WERI-Rb-1 (cell line): ENCODE measurements around the gene NSMCE1.

Experiments used
- DNase-seq: peaks from one replicate; pipeline ENCODE4 v3.0.0-alpha.2; 2020
- H3K27ac ChIP-seq: fragments of 250-450 bp; sonication (Bioruptor Pico); 2 replicates; pipeline ENCODE4 v1.5.1; 2020; ENCODE audit warnings: mild to moderate bottlenecking, moderate library complexity
- H3K27me3 ChIP-seq: fragments of 250-450 bp; sonication (Bioruptor Pico); 2 replicates; pipeline ENCODE4 v1.5.1; 2021; ENCODE audit warnings: mild to moderate bottlenecking, low read depth, moderate library complexity; ENCODE audit not compliant: insufficient read depth, severe bottlenecking
- H3K36me3 ChIP-seq: fragments of 250-450 bp; sonication (Bioruptor Pico); 2 replicates; pipeline ENCODE4 v1.5.1; 2020; ENCODE audit warnings: mild to moderate bottlenecking, moderate library complexity
- H3K4me3 ChIP-seq: 2 replicates; pipeline ENCODE4 v1.5.1; 2011; ENCODE audit warnings: low read depth, mild to moderate bottlenecking, control low read depth, low read length
- H3K9me3 ChIP-seq: fragments of 250-450 bp; sonication (Bioruptor Pico); 2 replicates; pipeline ENCODE4 v1.5.1; 2021; ENCODE audit warnings: mild to moderate bottlenecking, moderate library complexity; ENCODE audit not compliant: severe bottlenecking
- CTCF ChIP-seq: IDR thresholded peaks from 2 replicates; pipeline ENCODE4 v1.5.1; 2011; ENCODE audit warnings: low read depth, mild to moderate bottlenecking, control low read depth, inconsistent platforms, low read length

NSMCE1 gene

GRCh38 chr16:27195941-27196595, 72.5 kb downstream of the NSMCE1 start:
- no peak for TF ChIP-seq CTCF
- H3K27ac ChIP-seq = no peak overlapping the region
- no peak for DNase-seq
- H3K27me3 ChIP-seq = no peaks in the 10 kb centered on the region
- H3K36me3 ChIP-seq = no peaks in the 10 kb centered on the region
- no peak overlapping the region for H3K4me3 ChIP-seq
- H3K9me3 ChIP-seq = no peaks in the 10 kb centered on the region

DNA sequence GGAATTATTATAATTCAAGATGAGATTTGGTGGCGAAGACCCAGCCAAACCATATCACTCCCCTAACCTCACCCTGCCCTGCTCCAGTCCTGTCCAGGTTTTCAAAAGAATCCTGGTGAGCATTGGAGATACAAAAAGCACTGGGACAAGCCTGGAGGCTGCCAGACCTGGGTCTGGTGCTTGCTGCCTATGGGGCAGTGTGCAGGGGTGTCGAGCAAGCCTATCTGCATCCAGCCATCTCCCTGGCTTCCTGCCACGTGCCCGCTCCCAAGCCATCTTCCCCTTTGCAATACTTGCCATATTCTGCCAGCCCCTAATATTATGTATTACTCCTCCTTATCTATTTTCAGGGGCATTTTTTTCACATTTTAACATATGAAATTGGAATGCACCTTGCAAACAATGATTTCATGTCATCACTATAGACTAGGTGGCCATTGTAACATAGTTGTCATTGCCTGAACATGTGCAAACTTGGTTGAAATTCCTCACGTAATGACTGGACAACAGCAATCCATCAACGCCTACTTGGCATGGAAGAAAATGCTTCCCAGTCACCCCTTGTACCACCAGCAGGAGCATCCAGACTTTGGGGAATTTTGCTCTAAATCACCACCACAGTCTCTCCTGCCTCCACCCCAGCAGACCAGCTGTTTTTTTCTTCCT, 73.4 kb downstream of the NSMCE1 start:
- no peak overlapping the region for H3K4me3 ChIP-seq
- H3K36me3 ChIP-seq = no peaks in the 10 kb centered on the region
- no peak for TF ChIP-seq CTCF
- H3K27ac ChIP-seq = no peak overlapping the region
- no peaks in the 10 kb centered on the region for H3K27me3 ChIP-seq
- DNase-seq = no peak
- no peaks in the 10 kb centered on the region for H3K9me3 ChIP-seq

GRCh38 chr16:27193300-27193990, 75.1 kb downstream of the NSMCE1 start:
- H3K27ac ChIP-seq = no peak overlapping the region
- peak; percentile 21; the same call in 1 of the 2 replicates for TF ChIP-seq CTCF
- no peak for DNase-seq
- H3K9me3 ChIP-seq = no peaks in the 10 kb centered on the region
- no peaks in the 10 kb centered on the region for H3K36me3 ChIP-seq
- H3K27me3 ChIP-seq = no peaks in the 10 kb centered on the region
- no peak overlapping the region for H3K4me3 ChIP-seq

DNA sequence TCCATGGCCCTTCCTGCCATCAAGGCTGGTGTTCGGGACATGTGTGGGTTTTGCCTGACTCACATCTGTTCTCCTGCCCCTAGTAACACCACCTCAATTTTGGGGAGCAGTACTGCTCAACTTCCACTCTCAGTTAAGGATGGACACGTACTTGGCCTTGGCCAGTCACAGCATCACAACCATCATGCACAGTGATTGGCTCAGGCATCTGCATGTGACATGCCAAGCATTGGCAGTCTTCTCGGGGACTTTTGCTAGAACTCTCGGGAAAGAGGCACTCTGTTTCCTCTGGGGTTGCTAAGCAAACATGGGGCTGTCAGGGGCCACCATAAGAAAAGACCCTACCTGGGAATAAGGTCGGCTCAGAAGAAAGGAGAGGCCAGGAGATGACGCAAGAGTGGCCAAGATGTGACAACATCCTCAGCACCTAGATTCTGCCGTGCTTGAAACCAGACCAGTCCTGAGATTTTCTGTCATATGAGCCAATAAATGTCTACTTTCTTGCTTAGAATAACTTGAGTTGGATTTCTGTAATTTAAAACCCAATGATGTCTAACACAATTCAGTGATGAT, 77.1 kb downstream of the NSMCE1 start:
- no peak for TF ChIP-seq CTCF
- no peak for DNase-seq
- Histone ChIP-seq H3K27ac (no peak overlapping the region), H3K27me3 (no peaks in the 10 kb centered on the region), H3K9me3 (no peaks in the 10 kb centered on the region), H3K4me3 (no peak overlapping the region), H3K36me3 (no peaks in the 10 kb centered on the region)

DNA sequence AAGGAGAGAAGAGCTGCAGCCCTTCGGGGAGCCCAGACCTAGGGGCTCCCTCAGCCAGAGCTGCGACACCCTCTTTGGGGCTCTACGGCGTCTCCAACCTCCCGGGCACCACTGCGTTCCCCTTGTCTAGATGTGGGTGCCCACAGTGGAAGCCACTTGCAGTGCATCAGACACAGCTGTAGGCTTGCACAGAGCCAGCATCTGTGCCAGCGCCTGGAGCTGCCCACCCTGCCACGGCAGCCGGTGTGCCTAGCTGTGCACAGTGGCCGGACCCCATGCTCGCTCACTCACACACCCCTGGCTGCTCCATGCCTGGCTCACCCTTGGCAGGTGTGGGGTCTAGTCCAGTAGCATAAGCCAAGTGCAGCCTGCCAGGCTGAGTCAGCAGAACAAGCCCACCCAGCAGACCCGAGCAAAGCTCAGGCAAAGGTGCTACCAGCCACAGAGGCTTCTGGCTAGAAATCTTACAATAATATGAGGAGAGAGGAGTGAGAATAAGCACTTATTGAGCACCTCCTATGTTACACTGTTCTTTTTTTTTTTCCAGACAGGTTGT, 78.2 kb downstream of the NSMCE1 start:
- no peak overlapping the region for H3K27ac ChIP-seq
- DNase-seq = no peak
- no peaks in the 10 kb centered on the region for H3K9me3 ChIP-seq
- TF ChIP-seq CTCF = no peak
- H3K27me3 ChIP-seq = no peaks in the 10 kb centered on the region
- no peak overlapping the region for H3K4me3 ChIP-seq
- no peaks in the 10 kb centered on the region for H3K36me3 ChIP-seq
